ENCODE results near the gene NRCAM.
A peak's percentile ranks its signal among the peaks of the same experiment; 100 is the strongest.
"Not testable (repeated sequence)": the region's sequence is repeated elsewhere in the genome, so short reads cannot be mapped to it uniquely, and the experiment has no call there.

Gene NRCAM

GRCh38 chr7:108393097-108393496 is 63.1 kb downstream of the NRCAM start:
- not testable (repeated sequence) for DNase-seq

- not testable (repeated sequence) for DNase-seq
These were observed 68.5 kb downstream of the NRCAM start for GRCh38 chr7:108387686-108388085.

- no peak for DNase-seq
These were observed 70.3 kb downstream of the NRCAM start for GRCh38 chr7:108385834-108386422.

DNA sequence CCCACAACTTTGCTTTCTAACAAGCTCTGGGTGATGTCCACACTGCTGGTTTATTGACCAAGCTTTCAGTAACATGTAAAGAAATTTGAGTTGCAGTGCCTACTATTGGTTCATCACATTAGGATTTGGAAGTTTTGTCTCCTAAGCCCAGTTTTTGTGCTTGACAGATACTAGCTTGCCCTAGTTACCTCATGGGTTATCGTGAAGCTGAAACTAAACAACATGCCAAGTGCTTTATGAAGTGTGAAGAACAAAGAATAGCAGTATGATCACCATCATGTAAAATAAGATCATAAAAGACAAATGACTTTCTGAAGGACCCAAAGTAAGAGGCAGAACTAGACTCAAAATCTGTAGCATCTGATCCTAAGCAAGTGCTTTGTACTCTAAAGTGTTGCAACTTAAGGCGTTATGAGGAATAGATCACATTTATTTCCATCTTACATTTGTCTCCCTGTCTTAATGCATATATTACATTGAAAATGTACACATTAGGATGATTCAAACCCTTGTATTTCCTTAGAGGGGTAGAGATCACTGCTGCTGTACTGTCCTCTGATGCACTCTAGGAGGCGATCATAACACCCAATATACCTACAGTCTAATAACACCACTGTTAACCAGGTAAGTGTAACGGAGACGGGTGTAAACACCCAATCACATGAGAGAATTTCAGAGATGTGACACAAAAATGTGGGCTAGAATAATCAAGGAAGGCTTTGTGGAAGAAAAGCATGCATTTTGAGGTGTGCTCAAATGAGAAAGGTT is 71.3 kb downstream of the NRCAM start:
- no peak for DNase-seq

DNA sequence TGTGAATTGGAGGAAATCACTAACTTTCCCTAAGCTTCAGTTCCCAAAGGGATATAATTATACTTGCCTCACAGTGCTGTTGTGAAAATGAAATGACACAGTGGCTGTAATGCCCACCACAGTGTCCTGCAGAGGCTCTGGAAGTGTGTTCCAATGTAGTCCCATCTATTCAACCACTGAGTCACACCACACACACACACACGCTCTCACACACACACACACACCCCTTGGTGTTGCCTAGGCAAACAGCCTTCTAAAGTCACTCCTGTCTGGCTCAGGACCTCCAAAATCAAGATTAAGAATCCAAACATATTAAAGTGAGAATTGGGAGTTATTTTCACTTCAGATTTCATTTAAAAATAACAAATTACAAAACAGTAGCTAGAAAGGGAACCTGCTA is 73.3 kb downstream of the NRCAM start:
- no peak for DNase-seq

DNA sequence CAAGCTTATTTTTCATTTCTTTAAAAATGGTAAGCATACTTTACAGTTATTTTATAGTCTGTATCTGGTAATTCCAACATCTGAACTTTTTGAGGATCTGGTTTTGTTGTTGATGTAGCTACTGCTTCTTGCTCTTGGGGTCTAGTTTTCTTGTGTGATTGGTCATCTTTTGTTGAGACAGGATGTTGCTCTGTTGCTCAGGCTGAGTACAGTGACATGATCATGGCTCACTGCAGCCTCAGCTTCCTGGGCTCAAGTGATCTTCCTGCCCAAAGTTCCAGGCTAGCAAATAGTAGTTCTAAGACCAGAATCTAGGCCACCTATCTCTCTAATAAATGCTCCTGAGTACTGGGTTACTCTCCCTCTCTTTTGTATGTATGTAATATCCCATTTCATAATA is 75.7 kb downstream of the NRCAM start:
- DNase-seq, result no peak

DNA sequence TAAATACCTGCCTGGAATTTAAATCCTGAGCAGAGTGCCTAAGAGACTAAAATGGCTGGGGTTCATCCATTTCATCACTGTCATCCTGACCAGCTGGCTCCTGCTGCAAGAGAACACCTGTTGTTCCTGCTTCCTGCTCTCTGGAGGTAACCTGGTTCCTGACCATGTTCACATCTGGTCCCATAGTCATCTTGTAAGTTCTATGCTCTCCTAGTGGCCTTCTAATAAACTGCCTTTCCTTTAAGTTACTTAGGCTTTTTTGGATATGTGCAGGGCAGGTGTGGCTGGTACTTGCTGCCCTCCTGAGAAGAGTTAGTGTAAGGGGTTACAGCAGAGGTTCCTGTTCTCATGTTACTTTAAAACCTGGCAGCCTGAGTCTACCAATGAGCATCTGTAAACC is 80.0 kb downstream of the NRCAM start:
- DNase-seq, result peak; percentile 11 to 55

- DNase-seq, result no peak
These were observed 80.6 kb downstream of the NRCAM start for GRCh38 chr7:108375668-108376067.

DNA sequence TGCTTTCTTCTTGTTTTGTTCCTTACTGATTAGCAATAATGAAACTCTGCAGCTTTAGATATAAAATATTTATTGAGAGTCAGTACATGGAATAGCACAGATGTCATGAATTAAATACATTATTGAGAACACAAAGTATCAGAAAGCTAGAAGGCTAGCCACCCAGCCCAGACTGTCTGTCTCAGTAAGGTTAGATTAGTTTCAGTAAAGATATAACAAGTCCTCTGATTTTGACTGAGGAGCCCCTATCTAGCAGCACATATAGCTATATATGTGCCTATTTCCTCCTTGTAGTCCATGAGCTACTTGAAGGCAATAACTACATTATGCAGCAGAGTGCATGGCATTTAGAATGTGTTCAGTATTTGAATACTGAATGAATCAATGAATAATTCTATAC is 81.3 kb downstream of the NRCAM start:
- DNase-seq, result no peak

GRCh38 chr7:108372618-108373017 is 83.6 kb downstream of the NRCAM start:
- no peak for DNase-seq

GRCh38 chr7:108370616-108371015 is 85.6 kb downstream of the NRCAM start:
- no peak for DNase-seq

DNA sequence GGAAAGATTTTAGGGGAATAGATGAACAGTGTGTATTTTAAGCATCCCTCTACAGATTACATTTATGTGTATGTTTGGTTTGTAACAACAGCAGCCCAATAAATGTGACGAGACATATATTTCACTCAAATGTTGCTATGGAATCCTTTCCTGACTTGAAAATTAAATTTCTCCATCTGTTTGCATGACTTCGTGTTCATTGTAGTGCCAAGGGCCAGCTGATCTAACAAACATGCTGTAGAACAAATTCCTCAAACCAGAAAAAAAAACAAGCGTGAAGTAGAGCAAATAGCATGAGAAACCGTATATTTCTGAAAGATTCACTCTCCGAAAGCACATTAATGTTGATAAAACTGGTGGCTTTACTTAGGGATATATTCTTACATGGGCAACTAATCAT is 87.8 kb downstream of the NRCAM start:
- peak; percentile 29 to 82 for DNase-seq

- DNase-seq, result peak; percentile 48 to 76
These were observed 88.3 kb downstream of the NRCAM start for GRCh38 chr7:108367946-108368345.

- no peak for DNase-seq
These were observed 88.9 kb downstream of the NRCAM start for GRCh38 chr7:108367314-108367713.

DNA sequence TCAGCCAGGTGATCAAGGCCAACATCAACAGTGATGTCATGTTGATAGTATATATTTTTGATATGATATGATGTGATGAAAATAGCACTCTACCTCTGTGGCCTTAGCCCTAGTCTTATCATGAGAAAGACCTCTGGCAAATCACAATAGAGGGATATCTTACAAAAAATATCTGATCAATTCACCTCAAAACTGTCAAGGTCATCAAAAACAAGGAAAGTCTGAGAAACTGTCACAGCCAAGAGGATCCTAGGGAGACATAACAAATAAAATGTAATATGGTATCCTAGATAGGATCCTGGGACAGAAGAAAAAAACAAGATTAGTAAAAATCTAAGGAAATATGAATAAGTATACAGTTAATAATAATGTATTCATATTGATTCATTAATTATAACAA is 92.6 kb downstream of the NRCAM start:
- no peak for DNase-seq

DNA sequence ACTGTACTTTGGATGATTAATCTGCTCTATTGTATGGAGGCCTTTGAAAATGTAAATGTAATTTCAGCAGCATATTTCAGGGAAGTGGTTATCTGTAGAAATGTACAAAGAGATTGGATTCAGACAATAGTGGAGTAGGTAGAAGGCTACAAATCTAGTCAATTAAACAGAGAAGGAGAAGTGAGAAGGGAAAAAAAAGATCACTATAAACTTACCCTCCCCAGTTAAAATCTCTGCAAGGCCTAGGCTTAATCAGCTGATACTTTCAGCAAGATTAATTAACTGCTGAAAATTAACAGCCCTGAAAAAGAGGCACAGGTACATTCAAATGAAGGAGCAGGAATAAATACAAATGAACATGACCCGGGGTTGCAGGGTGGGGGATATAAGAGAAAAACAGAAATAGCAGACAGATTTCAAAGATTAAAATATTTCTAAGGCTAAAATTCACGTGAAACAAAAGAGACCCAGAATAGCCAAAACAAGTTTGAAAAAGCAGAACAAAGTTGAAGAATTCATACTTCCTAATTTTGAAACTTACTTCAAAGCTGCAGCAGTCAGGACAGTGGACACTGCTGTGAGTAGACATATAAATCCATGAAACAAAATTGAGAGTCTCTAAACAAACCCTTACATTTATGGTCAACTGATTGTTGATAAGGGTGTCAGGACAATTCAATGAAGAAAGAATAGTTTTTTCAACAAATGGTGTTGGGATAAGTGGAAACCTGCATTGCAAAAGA is 96.0 kb downstream of the NRCAM start:
- no peak for DNase-seq

DNA sequence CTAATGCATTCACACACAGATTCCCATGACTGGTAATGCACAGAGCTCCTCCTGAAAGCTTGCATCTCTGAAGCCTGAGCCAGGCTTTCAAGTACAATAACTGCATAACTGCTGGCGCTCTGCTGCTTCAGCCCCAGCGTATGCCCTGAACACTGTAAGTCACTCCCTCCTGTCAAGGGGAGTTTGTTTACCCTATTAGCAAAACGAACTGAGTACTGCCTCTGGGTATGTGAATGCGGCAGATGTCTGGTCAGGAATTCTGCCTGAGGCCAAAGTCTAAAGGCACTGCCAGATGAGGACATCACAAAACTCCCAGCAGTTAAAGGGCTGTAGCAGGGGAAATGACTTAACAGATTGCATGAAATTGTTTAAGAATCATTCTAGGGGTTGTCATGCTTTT is 97.7 kb downstream of the NRCAM start:
- peak; percentile 91 to 98 for DNase-seq

GRCh38 chr7:108351729-108352131 is 104.5 kb downstream of the NRCAM start:
- peak; percentile 70 to 87 for DNase-seq

GRCh38 chr7:108348913-108349312 is 107.3 kb downstream of the NRCAM start:
- no peak for DNase-seq

DNA sequence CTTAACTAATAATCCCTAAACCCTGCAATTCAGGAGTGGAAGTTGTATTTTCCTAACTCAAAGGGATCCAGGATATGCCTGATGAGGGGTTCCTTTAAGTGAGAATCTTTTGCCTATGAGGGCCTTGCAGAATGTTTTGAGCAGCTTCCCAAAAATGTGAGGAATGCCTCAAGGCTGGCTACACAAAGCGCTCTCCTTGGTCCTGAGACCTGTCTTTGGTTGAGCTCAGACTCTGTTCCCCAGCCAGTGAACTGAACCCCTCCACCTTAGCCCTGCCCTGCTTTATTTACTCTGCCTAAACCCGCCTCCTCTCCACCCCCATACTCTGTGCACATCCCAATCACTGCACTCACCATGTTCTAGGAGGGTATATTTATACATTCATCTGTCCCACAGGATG is 108.6 kb downstream of the NRCAM start:
- no peak for DNase-seq

DNA sequence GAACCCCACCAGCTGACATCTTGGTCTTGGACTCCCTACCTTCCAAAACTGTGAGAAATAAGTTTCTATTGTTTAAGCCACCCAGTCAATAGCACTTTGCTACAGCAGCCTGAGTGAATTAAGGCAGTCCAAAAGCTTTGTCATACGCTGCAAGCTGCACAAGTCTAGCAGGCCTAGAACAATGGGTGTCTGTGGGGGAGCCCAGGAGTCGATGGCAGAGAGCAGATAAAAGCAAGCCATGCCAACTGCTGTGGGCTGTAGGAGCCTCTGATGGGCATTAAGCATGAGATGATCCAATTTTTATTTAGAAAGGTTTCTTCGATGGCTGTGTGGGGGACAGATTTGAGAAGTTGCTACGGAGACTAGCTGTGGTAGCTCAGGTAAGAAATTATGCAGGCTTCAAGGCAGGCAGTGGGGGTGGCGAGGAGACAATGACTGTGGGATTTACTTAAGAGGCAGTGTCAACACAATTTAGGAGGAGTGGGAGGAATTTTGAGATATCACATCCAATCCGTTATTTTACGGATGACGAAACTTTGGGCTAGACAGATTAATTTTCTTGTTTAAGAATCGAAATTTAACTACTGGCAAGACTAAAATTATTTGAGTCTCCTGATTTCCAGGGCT is 110.4 kb downstream of the NRCAM start:
- DNase-seq, result peak; percentile 43 to 81

DNA sequence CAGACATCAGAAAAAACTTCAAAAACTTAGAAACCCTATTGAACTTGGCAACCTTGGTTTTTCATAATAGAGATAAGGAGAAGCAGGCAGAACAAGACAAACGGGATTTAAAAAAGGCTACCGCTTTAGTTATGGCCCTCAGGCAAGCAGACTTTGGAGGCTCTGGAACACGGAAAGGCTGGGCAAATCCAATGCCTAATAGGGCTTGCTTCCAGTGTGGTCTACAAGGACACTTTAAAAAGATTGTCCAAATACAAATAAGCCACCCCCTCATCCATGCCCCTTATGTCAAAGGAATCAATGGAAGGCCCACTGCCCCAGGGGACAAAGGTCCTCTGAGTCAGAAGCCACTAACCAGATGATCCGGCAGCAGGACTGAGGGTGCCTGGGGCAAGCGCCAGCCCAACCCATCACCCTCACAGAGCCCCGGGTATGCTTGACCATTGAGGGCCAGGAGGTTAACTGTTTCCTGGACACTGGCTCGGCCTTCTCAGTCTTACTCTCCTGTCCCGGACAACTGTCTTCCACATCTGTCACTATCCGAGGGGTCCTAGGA is 115.3 kb downstream of the NRCAM start:
- no peak for DNase-seq

- not testable (repeated sequence) for DNase-seq
These were observed 115.8 kb downstream of the NRCAM start for GRCh38 chr7:108340406-108340805.
